Epidermal melanocyte (primary cell): ENCODE data around the gene NEURL1.
"Not testable (repeated sequence)": the region's sequence is repeated elsewhere in the genome, so short reads cannot be mapped to it uniquely, and the experiment has no call there.

Experiments used
- DNase-seq: peaks from one replicate; pipeline ENCODE4 v3.0.0; 2011; ENCODE audit warnings: low spot score; ENCODE audit not compliant: insufficient read length

Gene NEURL1

GRCh38 chr10:103620891-103621782, 127.6 kb downstream of the NEURL1 start:
- no peak for DNase-seq

- DNase-seq: no peak
Measured at GRCh38 chr10:103621783-103622125, 128.2 kb downstream of the NEURL1 start.

- no peak for DNase-seq
Measured at GRCh38 chr10:103622286-103622685, 128.8 kb downstream of the NEURL1 start.

GRCh38 chr10:103622935-103623574, 129.6 kb downstream of the NEURL1 start:
- DNase-seq: no peak

GRCh38 chr10:103626178-103626577, 132.7 kb downstream of the NEURL1 start:
- DNase-seq: no peak

DNA sequence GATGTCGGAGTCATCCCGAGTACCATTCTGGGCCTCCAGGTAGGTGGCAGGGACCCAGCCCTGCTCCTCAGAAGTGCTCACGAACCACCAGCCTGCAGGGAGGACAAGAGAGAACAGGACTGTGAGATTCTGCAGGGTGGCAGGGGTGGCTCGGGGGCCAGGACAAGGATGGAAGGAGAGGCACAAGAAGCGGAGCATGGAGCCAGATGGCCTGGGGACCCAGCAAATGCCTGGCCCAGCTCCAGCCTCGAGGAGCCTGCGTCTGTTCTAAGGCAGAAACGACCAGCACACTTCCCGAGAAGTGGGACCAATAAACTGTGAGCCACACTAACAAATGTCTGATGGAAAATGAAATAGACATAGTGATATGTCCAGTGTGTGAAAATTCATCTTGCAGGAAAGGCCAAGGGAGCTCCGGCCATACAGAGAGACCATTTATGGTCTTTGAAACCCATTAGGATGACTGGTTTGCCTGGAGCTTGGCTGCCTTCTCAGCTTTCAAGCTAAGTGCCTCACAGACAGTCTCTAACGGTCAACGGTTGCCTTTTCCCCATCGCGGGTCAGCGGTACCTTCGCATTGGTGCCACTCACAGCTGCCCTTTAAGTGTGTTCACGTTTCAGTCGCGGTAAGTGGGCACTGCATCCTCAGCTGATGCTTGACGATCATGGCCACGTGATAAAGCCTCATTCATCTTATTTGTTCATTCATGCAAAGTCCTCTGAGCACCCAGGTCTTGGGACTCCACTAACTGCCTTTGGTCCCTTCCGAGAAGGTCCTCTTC, 133.8 kb downstream of the NEURL1 start:
- no peak for DNase-seq

GRCh38 chr10:103627893-103628292, 134.4 kb downstream of the NEURL1 start:
- DNase-seq: no peak

DNA sequence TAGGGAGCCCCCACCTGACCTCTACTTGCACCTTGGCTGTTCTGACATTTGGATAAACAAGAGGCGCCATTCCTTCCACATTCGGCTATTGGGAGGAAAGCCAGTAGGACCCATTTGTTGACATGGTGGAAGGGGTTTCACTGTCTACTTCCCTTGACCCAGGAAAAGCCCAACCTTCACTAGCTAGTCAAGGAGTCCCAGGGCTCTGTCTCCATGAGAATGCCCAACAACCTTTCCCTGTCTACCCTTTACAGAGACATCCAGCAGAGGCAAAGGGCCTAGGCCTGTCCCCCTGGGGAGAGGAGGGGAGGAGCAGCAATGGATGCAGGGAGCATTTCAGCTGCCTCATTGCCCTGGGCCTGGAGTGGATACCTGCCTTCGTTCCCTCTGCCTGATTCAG, 136.1 kb downstream of the NEURL1 start:
- no peak for DNase-seq

- no peak for DNase-seq
Measured at GRCh38 chr10:103630156-103630555, 136.7 kb downstream of the NEURL1 start.

- no peak for DNase-seq
Measured at GRCh38 chr10:103632247-103632642, 138.7 kb downstream of the NEURL1 start.

DNA sequence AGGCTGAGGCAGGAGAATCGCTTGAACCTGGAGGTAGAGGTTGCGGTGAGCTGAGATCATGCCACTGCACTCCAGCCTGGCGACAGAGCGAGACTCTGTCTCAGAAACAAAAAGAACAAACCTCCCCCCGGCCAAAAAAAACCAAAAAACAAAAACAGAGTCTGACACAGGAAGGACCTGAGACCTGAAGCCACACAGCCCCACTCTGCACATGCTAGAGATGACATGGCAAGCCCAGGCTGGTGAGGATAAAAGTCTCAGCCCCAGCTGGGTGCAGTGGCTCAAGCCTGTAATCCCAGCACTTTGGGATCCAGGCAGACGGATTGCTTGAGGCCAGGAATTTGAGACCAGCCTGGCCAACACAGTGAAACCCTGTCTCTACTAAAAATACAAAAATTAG, 139.4 kb downstream of the NEURL1 start:
- DNase-seq: not testable (repeated sequence)

DNA sequence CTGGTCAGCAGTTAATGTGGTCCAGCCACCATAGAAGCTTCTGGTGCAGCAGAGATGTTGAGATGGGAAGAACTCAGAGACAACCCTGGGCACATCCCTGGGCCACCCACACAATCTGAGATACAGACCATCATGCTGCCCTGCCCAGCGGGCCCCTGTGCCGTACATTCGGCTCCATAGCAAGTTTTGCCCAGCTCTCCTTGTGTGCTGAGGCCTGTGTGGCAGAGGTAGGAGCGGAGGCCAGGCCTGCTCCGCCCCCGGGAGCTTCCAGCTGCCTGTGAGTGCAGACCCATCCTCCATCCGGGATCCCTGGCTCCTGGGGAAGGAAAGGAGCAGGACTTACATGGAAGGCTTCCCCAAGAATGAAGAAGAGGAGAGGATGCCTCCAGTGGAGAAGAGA, 140.3 kb downstream of the NEURL1 start:
- no peak for DNase-seq

DNA sequence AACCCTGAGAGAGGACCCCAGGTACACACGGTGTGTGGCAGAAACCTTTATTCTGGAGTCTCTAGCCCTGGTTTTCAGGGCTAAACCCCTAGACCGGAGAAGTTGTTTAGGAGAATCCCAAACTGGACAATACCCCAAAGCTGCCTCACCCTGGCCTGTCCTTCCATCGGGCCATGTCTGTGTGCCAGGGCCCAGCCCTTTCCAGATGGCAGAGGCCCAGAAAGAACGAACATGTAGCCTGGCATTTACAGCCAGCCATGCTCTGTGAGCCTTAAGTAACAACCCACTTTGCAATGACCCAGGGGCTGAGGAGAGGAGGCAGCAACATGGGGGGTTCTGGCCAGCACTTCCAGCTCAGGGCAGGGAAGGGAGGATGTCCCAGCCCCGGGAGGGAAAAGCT, 142.1 kb downstream of the NEURL1 start:
- DNase-seq: no peak

DNA sequence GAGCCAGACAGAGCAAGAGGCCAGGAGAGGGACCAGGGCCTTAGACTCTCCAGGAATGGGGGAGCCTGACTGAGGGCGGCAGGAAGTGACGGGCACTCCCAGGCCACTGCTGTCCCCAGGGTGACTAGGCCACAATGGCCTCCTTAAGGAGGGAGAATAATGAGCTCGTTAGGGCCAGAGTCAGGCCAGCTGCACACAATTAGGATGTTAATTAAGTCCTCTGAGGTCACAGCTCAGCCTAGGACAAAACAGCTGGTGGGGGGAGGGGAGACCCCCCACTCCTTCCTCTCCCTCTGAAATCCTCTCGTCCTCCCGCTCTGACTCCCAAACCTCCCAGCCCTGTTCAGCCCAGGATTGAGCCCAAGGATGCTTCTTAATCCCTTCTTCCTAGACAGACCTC, 143.0 kb downstream of the NEURL1 start:
- DNase-seq: no peak

- no peak for DNase-seq
Measured at GRCh38 chr10:103637011-103637410, 143.5 kb downstream of the NEURL1 start.

- no peak for DNase-seq
Measured at GRCh38 chr10:103637927-103638557, 144.5 kb downstream of the NEURL1 start.

DNA sequence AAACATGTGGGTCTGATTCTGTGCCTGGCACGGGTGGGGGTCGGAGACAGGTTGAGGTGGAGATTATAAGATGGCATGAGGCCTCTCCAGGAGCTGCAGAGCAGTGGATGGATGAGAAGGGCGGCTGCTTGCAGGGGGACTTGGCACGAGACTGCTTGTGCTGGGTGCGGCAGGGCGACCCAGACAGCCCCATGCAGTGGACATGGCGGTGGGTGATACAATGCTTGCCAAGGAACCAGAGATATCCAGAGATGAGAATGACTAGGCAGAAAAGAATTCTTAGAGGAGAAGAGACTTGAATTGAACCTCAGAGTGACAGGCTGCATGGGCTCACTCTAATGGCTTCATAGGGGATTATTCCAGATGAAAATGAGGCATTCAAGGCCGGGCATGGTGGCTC, 145.4 kb downstream of the NEURL1 start:
- DNase-seq: no peak

- no peak for DNase-seq
Measured at GRCh38 chr10:103640436-103641181, 147.1 kb downstream of the NEURL1 start.

- no peak for DNase-seq
Measured at GRCh38 chr10:103641326-103641725, 147.8 kb downstream of the NEURL1 start.
